Skeletal muscle satellite cell (primary cell): ENCODE results near the gene DGKK.
"Not testable (repeated sequence)": the region's sequence is repeated elsewhere in the genome, so short reads cannot be mapped to it uniquely, and the experiment has no call there.

ENCODE experiments used
- H3K27me3 ChIP-seq: 2 replicates; pipeline ENCODE4 v1.7.0; 2013; ENCODE audit warnings: low read length; ENCODE audit not compliant: control insufficient read depth, insufficient read depth
- H3K36me3 ChIP-seq: 2 replicates; pipeline ENCODE4 v1.7.0; 2013; ENCODE audit warnings: mild to moderate bottlenecking, control low read depth, low read length; ENCODE audit not compliant: insufficient read depth
- H3K4me1 ChIP-seq: 2 replicates; pipeline ENCODE4 v1.7.0; 2013; ENCODE audit warnings: low read length; ENCODE audit not compliant: control insufficient read depth, insufficient read depth
- H3K4me2 ChIP-seq: 2 replicates; pipeline ENCODE4 v1.7.0; 2013; ENCODE audit warnings: mild to moderate bottlenecking, low read length
- H3K4me3 ChIP-seq: 2 replicates; pipeline ENCODE4 v1.7.0; 2013; ENCODE audit warnings: low read length
- H3K9ac ChIP-seq: 2 replicates; pipeline ENCODE4 v1.7.0; 2013; ENCODE audit warnings: mild to moderate bottlenecking, low read depth, low read length, moderate library complexity
- H3K9me3 ChIP-seq: replicated peaks from 2 replicates; pipeline ENCODE4 v1.7.0; 2013; ENCODE audit warnings: mild to moderate bottlenecking, control low read depth, low read length

DGKK gene

GRCh38 chrX:50333308-50333707 is 137.3 kb downstream of the DGKK start:
- Histone ChIP-seq H3K27me3 (no peaks in the 10 kb centered on the region), H3K4me2 (no peak overlapping the region), H3K4me1 (no peaks in the 10 kb centered on the region), H3K9me3 (no peaks in the 10 kb centered on the region), H3K4me3 (no peak overlapping the region), H3K9ac (no peak overlapping the region), H3K36me3 (no peaks in the 10 kb centered on the region)

GRCh38 chrX:50332668-50333067 is 138.0 kb downstream of the DGKK start:
- not testable (repeated sequence) for H3K9me3 ChIP-seq, H3K27me3 ChIP-seq, H3K4me1 ChIP-seq, H3K4me2 ChIP-seq, H3K4me3 ChIP-seq, H3K9ac ChIP-seq, H3K36me3 ChIP-seq

- no peaks in the 10 kb centered on the region for H3K9me3 ChIP-seq
- H3K27me3 ChIP-seq = no peaks in the 10 kb centered on the region
- no peaks in the 10 kb centered on the region for H3K36me3 ChIP-seq
- no peak overlapping the region for H3K4me2 ChIP-seq
- H3K9ac ChIP-seq = no peak overlapping the region
- H3K4me1 ChIP-seq = no peaks in the 10 kb centered on the region
- H3K4me3 ChIP-seq = no peak overlapping the region
Observed at GRCh38 chrX:50327235-50327634, 143.4 kb downstream of the DGKK start.
